ENCODE data around the gene LHFPL5.

GRCh38 chr6:35774116-35774794, 30.9 kb upstream of the LHFPL5 start:
- TF ChIP-seq EZH2 (IDR thresholded peaks at IDR 0.05; ENCODE audit: low read length) (no peak), CTCF (optimal IDR thresholded peaks at IDR 0.05 in 1 of 3, IDR thresholded peaks at IDR 0.05 in 1 of 3, conservative IDR thresholded peaks at IDR 0.05 in 1 of 3; ENCODE audit: extremely low read depth in 1 of 3, insufficient read depth in 2 of 3, low read length in 3 of 3) (no peak)

All from keratinocyte (primary cell).